ENCODE results near the gene BSDC1.

- TF ChIP-seq EZH2 (IDR thresholded peaks at IDR 0.05; ENCODE audit: low read length, missing control alignments) (no peak), CTCF (conservative IDR thresholded peaks at IDR 0.05 in 1 of 2, IDR thresholded peaks at IDR 0.05 in 1 of 2; ENCODE audit: low read depth in 1 of 2, low read length in 2 of 2) (no peak)
These were observed 53.0 kb downstream of the BSDC1 start for GRCh38 chr1:32341186-32341757.

Measured in fibroblast of lung (primary cell).